Measurements from ENCODE around the gene TENM3.

DNA sequence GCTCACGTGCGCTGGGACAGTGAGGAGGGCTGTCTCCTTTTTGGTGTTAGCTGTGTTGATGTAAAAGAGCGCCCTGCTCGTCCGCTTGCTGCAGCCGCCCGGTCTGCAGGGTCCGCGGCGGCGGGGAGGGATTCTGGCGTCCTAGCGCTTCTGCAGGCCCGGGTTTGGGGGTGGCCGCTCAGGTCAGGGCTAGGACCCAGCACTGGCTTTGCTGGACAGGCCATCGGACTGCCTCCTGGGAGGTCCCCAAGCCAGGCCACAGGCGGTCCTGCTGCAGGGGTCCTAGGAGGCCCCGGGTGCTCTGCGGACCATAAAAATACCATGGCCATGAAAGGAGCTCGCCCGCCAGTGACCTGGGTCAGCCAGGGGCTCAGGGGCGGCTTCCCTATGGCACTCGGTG, 365.3 kb downstream of the TENM3 start:
- TF ChIP-seq, protein P1, sequence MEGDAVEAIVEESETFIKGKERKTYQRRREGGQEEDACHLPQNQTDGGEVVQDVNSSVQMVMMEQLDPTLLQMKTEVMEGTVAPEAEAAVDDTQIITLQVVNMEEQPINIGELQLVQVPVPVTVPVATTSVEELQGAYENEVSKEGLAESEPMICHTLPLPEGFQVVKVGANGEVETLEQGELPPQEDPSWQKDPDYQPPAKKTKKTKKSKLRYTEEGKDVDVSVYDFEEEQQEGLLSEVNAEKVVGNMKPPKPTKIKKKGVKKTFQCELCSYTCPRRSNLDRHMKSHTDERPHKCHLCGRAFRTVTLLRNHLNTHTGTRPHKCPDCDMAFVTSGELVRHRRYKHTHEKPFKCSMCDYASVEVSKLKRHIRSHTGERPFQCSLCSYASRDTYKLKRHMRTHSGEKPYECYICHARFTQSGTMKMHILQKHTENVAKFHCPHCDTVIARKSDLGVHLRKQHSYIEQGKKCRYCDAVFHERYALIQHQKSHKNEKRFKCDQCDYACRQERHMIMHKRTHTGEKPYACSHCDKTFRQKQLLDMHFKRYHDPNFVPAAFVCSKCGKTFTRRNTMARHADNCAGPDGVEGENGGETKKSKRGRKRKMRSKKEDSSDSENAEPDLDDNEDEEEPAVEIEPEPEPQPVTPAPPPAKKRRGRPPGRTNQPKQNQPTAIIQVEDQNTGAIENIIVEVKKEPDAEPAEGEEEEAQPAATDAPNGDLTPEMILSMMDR (IDR thresholded peaks at IDR 0.05; ENCODE audit: poor library complexity): no peak
- TF ChIP-seq EZH2 (IDR thresholded peaks at IDR 0.05; ENCODE audit: borderline replicate concordance): no peak

All from hepatocyte (in vitro differentiated cells).